NCI-H2029 (cell line): ENCODE data around the gene MEGF11.
A peak's percentile ranks its signal among the peaks of the same experiment; 100 is the strongest.

Experiments
- DNase-seq: peaks from one replicate; lab custom pipeline; 2025; lab: John Stamatoyannopoulos, UW

MEGF11 gene

GRCh38 chr15:66142285-66142684 is 111.3 kb downstream of the MEGF11 start:
- no peak for DNase-seq

- no peak for DNase-seq
These were observed 113.9 kb downstream of the MEGF11 start for GRCh38 chr15:66139591-66140207.

GRCh38 chr15:66138892-66139590 is 114.5 kb downstream of the MEGF11 start:
- no peak for DNase-seq

GRCh38 chr15:66138096-66138783 is 115.3 kb downstream of the MEGF11 start:
- DNase-seq = no peak

GRCh38 chr15:66136948-66137347 is 116.6 kb downstream of the MEGF11 start:
- no peak for DNase-seq

GRCh38 chr15:66135664-66136063 is 117.9 kb downstream of the MEGF11 start:
- DNase-seq = no peak

- no peak for DNase-seq
These were observed 119.3 kb downstream of the MEGF11 start for GRCh38 chr15:66134284-66134683.

GRCh38 chr15:66133247-66133885 is 120.2 kb downstream of the MEGF11 start:
- DNase-seq = no peak

GRCh38 chr15:66132251-66132816 is 121.2 kb downstream of the MEGF11 start:
- no peak for DNase-seq

GRCh38 chr15:66131831-66132230 is 121.7 kb downstream of the MEGF11 start:
- DNase-seq = peak; percentile 28

- DNase-seq = peak; percentile 51
These were observed 122.3 kb downstream of the MEGF11 start for GRCh38 chr15:66131200-66131599.

GRCh38 chr15:66130496-66131034 is 123.0 kb downstream of the MEGF11 start:
- DNase-seq = no peak

GRCh38 chr15:66129586-66129985 is 124.0 kb downstream of the MEGF11 start:
- DNase-seq = no peak

GRCh38 chr15:66128116-66128680 is 125.4 kb downstream of the MEGF11 start:
- DNase-seq = no peak

GRCh38 chr15:66126456-66126855 is 127.1 kb downstream of the MEGF11 start:
- DNase-seq = no peak

GRCh38 chr15:66126031-66126441 is 127.5 kb downstream of the MEGF11 start:
- DNase-seq = no peak

- no peak for DNase-seq
These were observed 128.9 kb downstream of the MEGF11 start for GRCh38 chr15:66124651-66125050.

- DNase-seq = no peak
These were observed 129.8 kb downstream of the MEGF11 start for GRCh38 chr15:66123799-66124198.

GRCh38 chr15:66120422-66120821 is 133.1 kb downstream of the MEGF11 start:
- DNase-seq = no peak

GRCh38 chr15:66117841-66118240 is 135.7 kb downstream of the MEGF11 start:
- DNase-seq = no peak

GRCh38 chr15:66115568-66116206 is 137.9 kb downstream of the MEGF11 start:
- DNase-seq = peak; percentile 69
